WTC11 (cell line): ENCODE results near the gene ASXL3. TPM values are rescaled to one million over a fixed set of nuclear protein-coding genes. Genes with fewer than 3 reads are reported as not detected.

Experiments used
- ATAC-seq: fragments of 200-7000 bp; cut with Tn5 transposase; 2 replicates; pipeline ENCODE4 v1.10.0; 2021; ENCODE audit warnings: mild to moderate bottlenecking, moderate library complexity
- CTCF ChIA-PET: fragments of 300-600 bp; sonication (Branson Sonifier 250); formaldehyde crosslinking; loops from one replicate; lab custom pipeline; 2021; ENCODE audit warnings: antibody characterized with exemption; lab: Charles Lee
- POLR2A ChIA-PET: fragments of 350-600 bp; sonication (Branson Sonifier 250); formaldehyde crosslinking; loops from one replicate; lab custom pipeline; 2021; ENCODE audit warnings: antibody characterized with exemption; lab: Charles Lee
- DNase-seq: peaks from one replicate; pipeline ENCODE4 v3.0.0; 2021; ENCODE audit warnings: low spot score
- H3K27ac Mint-ChIP-seq: 2 replicates; pipeline ENCODE4 v1.8.0; 2021; ENCODE audit warnings: mixed read lengths
- H3K27me3 Mint-ChIP-seq: 2 replicates; pipeline ENCODE4 v1.8.0; 2021; ENCODE audit warnings: low read depth, mild to moderate bottlenecking, moderate library complexity, mixed read lengths
- H3K36me3 Mint-ChIP-seq: 2 replicates; pipeline ENCODE4 v1.8.0; 2021; ENCODE audit warnings: mixed read lengths
- H3K4me1 Mint-ChIP-seq: 2 replicates; pipeline ENCODE4 v1.8.0; 2022; ENCODE audit warnings: mixed read lengths
- H3K4me3 Mint-ChIP-seq: 2 replicates; pipeline ENCODE4 v1.8.0; 2021; ENCODE audit warnings: mild to moderate bottlenecking, moderate library complexity, mixed read lengths
- H3K9me3 Mint-ChIP-seq: 2 replicates; pipeline ENCODE4 v1.8.0; 2021; ENCODE audit warnings: mixed read lengths
- ELF4 ChIP-seq: sonication (generic); formaldehyde crosslinking; IDR thresholded peaks from 2 replicates; pipeline ENCODE4 v1.8.1; 2022; ENCODE audit warnings: low read depth, mild to moderate bottlenecking, moderate library complexity, missing genetic modification reagents
- EMX1 ChIP-seq: fragments of 250-450 bp; sonication (Bioruptor Pico); IDR thresholded peaks from 2 replicates; pipeline ENCODE4 v1.8.0; 2021; ENCODE audit warnings: mild to moderate bottlenecking
- FOXK1 ChIP-seq: sonication (generic); formaldehyde crosslinking; IDR thresholded peaks from 2 replicates; pipeline ENCODE4 v1.8.0; 2022; ENCODE audit warnings: mild to moderate bottlenecking, moderate library complexity, missing genetic modification reagents
- FOXP1 ChIP-seq: sonication (generic); formaldehyde crosslinking; IDR thresholded peaks from 2 replicates; pipeline ENCODE4 v1.8.0; 2022; ENCODE audit warnings: missing genetic modification reagents, mild to moderate bottlenecking, moderate library complexity, borderline replicate concordance
- IRF2 ChIP-seq: sonication (generic); formaldehyde crosslinking; IDR thresholded peaks from 2 replicates; pipeline ENCODE4 v1.8.0; 2022; ENCODE audit warnings: low read depth, missing genetic modification reagents, borderline replicate concordance
- MYBL2 ChIP-seq: sonication (generic); formaldehyde crosslinking; IDR thresholded peaks from 2 replicates; pipeline ENCODE4 v1.8.1; 2023; ENCODE audit warnings: mild to moderate bottlenecking, moderate library complexity, missing genetic modification reagents
- NFATC4 ChIP-seq: fragments of 250-450 bp; sonication (Bioruptor Pico); IDR thresholded peaks from 2 replicates; pipeline ENCODE4 v1.9.0; 2021; ENCODE audit warnings: mild to moderate bottlenecking
- NFE2L1 ChIP-seq: sonication (generic); formaldehyde crosslinking; IDR thresholded peaks from 2 replicates; pipeline ENCODE4 v1.8.1; 2023; ENCODE audit warnings: missing genetic modification reagents
- NFYB ChIP-seq: sonication (generic); formaldehyde crosslinking; conservative IDR thresholded peaks from 2 replicates; pipeline ENCODE4 v1.8.0; 2022; ENCODE audit warnings: low read depth, missing genetic modification reagents
- NR2C2 ChIP-seq: sonication (generic); formaldehyde crosslinking; IDR thresholded peaks from 2 replicates; pipeline ENCODE4 v1.8.0; 2022; ENCODE audit warnings: mild to moderate bottlenecking, missing genetic modification reagents
- OVOL2 ChIP-seq: fragments of 250-450 bp; sonication (Bioruptor Pico); IDR thresholded peaks from 2 replicates; pipeline ENCODE4 v1.9.0; 2021; ENCODE audit warnings: mild to moderate bottlenecking, borderline replicate concordance
- PRRX2 ChIP-seq: fragments of 250-450 bp; sonication (Bioruptor Pico); IDR thresholded peaks from 2 replicates; pipeline ENCODE4 v1.8.0; 2021; ENCODE audit warnings: mild to moderate bottlenecking
- SMAD4 ChIP-seq: sonication (generic); formaldehyde crosslinking; IDR thresholded peaks from 2 replicates; pipeline ENCODE4 v1.8.0; 2022; ENCODE audit warnings: mild to moderate bottlenecking, missing genetic modification reagents
- TEAD4 ChIP-seq: sonication (generic); formaldehyde crosslinking; IDR thresholded peaks from 2 replicates; pipeline ENCODE4 v1.8.0; 2022; ENCODE audit warnings: mild to moderate bottlenecking, missing genetic modification reagents
- ZNF263 ChIP-seq: sonication (generic); formaldehyde crosslinking; IDR thresholded peaks from 2 replicates; pipeline ENCODE4 v1.8.1; 2022; ENCODE audit warnings: low read depth, mild to moderate bottlenecking, moderate library complexity, missing genetic modification reagents
- ZNF416 ChIP-seq: fragments of 250-450 bp; sonication (Bioruptor Pico); IDR thresholded peaks from 2 replicates; pipeline ENCODE4 v1.9.0; 2021; ENCODE audit warnings: mild to moderate bottlenecking, inconsistent platforms
- total RNA-seq: library from RNA; stranded (reverse); gene quantifications from 3 replicates; pipeline ENCODE4 v1.2.3, GENCODE V29; 2021
- TF ChIP-seq, protein P1 (sequence below): sonication (generic); formaldehyde crosslinking; conservative IDR thresholded peaks from 2 replicates; pipeline ENCODE4 v1.8.1; 2023; ENCODE audit warnings: mild to moderate bottlenecking, low read depth, missing genetic modification reagents, moderate library complexity
- TF ChIP-seq, protein P2 (sequence below): sonication (generic); formaldehyde crosslinking; IDR thresholded peaks from 2 replicates; pipeline ENCODE4 v1.8.0; 2022; ENCODE audit warnings: mild to moderate bottlenecking, missing genetic modification reagents
- TF ChIP-seq, protein P3 (sequence below): sonication (generic); formaldehyde crosslinking; IDR thresholded peaks from 2 replicates; pipeline ENCODE4 v1.8.1; 2023; ENCODE audit warnings: mild to moderate bottlenecking, missing genetic modification reagents
- TF ChIP-seq, protein P4 (sequence below): sonication (generic); formaldehyde crosslinking; IDR thresholded peaks from 2 replicates; pipeline ENCODE4 v1.8.0; 2023; ENCODE audit warnings: mild to moderate bottlenecking, missing genetic modification reagents
- TF ChIP-seq, protein P5 (sequence below): sonication (generic); formaldehyde crosslinking; IDR thresholded peaks from 2 replicates; pipeline ENCODE4 v1.8.1; 2022; ENCODE audit warnings: low read depth, missing genetic modification reagents, borderline replicate concordance

ASXL3 gene
- total RNA-seq, 1 experiment from 2014 or later: 0.35 TPM

DNA sequence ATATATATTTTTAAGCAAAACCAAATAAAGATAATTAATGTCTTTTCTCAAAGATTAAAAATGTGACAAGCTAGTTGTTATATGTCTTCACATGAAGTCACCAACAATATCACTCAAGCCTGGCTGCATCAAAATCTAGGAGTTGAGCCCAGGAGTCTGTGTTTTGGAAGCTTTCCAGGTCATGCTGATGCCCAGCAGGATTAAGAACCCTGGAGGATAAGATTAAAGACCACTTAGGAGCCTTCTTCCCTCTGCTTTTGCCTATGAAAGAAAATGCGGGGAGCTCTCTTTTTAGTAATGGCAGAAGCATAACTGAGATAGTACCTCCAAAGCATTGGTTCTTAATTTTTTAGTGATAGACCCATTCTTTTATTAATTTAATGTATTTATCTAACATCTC, 157.4 kb downstream of the ASXL3 start (continued):
- TF ChIP-seq, protein P1, sequence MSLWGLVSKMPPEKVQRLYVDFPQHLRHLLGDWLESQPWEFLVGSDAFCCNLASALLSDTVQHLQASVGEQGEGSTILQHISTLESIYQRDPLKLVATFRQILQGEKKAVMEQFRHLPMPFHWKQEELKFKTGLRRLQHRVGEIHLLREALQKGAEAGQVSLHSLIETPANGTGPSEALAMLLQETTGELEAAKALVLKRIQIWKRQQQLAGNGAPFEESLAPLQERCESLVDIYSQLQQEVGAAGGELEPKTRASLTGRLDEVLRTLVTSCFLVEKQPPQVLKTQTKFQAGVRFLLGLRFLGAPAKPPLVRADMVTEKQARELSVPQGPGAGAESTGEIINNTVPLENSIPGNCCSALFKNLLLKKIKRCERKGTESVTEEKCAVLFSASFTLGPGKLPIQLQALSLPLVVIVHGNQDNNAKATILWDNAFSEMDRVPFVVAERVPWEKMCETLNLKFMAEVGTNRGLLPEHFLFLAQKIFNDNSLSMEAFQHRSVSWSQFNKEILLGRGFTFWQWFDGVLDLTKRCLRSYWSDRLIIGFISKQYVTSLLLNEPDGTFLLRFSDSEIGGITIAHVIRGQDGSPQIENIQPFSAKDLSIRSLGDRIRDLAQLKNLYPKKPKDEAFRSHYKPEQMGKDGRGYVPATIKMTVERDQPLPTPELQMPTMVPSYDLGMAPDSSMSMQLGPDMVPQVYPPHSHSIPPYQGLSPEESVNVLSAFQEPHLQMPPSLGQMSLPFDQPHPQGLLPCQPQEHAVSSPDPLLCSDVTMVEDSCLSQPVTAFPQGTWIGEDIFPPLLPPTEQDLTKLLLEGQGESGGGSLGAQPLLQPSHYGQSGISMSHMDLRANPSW: no peak
- TF ChIP-seq NFATC4 (CRISPR knock-in tag) (no peak), ZNF263 (CRISPR knock-in tag) (no peak), EMX1 (CRISPR knock-in tag) (no peak)
- TF ChIP-seq, protein P2, sequence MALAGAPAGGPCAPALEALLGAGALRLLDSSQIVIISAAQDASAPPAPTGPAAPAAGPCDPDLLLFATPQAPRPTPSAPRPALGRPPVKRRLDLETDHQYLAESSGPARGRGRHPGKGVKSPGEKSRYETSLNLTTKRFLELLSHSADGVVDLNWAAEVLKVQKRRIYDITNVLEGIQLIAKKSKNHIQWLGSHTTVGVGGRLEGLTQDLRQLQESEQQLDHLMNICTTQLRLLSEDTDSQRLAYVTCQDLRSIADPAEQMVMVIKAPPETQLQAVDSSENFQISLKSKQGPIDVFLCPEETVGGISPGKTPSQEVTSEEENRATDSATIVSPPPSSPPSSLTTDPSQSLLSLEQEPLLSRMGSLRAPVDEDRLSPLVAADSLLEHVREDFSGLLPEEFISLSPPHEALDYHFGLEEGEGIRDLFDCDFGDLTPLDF (CRISPR knock-in tag): no peak

DNA sequence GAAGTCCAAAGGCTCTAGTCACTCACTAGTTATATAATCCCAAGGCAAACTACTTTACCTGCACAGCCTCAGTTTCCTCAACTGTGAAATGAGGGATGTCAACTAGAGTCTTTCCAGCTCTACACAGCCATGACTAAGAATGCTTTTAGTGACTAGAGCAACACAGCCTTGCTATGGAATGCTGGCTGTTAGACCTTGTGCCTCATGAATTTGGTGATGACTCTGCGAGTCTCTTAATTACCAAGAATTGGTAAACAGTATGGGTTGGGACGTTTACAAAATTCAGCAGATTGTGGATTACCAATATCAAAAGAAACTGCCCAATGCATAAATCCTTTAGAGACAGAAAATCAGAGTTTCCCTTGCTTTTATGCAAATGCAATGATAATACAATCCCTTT, 163.7 kb downstream of the ASXL3 start:
- TF ChIP-seq NFYB (CRISPR knock-in tag): no peak
- TF ChIP-seq ELF4 (CRISPR knock-in tag): no peak
- no peak for TF ChIP-seq PRRX2
- TF ChIP-seq MYBL2: no peak
- TF ChIP-seq FOXK1 (CRISPR knock-in tag): no peak
- TF ChIP-seq NR2C2 (CRISPR knock-in tag): no peak
- TF ChIP-seq FOXP1 (CRISPR knock-in tag): no peak
- TF ChIP-seq IRF2: no peak
- no peak for TF ChIP-seq SMAD4 (CRISPR knock-in tag)
- TF ChIP-seq, protein P1: no peak
- TF ChIP-seq, protein P3, sequence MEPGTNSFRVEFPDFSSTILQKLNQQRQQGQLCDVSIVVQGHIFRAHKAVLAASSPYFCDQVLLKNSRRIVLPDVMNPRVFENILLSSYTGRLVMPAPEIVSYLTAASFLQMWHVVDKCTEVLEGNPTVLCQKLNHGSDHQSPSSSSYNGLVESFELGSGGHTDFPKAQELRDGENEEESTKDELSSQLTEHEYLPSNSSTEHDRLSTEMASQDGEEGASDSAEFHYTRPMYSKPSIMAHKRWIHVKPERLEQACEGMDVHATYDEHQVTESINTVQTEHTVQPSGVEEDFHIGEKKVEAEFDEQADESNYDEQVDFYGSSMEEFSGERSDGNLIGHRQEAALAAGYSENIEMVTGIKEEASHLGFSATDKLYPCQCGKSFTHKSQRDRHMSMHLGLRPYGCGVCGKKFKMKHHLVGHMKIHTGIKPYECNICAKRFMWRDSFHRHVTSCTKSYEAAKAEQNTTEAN: no peak
- no peak for TF ChIP-seq ZNF416 (CRISPR knock-in tag)
- TF ChIP-seq, protein P4, sequence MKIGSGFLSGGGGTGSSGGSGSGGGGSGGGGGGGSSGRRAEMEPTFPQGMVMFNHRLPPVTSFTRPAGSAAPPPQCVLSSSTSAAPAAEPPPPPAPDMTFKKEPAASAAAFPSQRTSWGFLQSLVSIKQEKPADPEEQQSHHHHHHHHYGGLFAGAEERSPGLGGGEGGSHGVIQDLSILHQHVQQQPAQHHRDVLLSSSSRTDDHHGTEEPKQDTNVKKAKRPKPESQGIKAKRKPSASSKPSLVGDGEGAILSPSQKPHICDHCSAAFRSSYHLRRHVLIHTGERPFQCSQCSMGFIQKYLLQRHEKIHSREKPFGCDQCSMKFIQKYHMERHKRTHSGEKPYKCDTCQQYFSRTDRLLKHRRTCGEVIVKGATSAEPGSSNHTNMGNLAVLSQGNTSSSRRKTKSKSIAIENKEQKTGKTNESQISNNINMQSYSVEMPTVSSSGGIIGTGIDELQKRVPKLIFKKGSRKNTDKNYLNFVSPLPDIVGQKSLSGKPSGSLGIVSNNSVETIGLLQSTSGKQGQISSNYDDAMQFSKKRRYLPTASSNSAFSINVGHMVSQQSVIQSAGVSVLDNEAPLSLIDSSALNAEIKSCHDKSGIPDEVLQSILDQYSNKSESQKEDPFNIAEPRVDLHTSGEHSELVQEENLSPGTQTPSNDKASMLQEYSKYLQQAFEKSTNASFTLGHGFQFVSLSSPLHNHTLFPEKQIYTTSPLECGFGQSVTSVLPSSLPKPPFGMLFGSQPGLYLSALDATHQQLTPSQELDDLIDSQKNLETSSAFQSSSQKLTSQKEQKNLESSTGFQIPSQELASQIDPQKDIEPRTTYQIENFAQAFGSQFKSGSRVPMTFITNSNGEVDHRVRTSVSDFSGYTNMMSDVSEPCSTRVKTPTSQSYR (CRISPR knock-in tag): no peak
- TF ChIP-seq NFE2L1 (CRISPR knock-in tag): no peak
- TF ChIP-seq TEAD4 (CRISPR knock-in tag): no peak
- TF ChIP-seq OVOL2 (CRISPR knock-in tag): no peak
- TF ChIP-seq, protein P5, sequence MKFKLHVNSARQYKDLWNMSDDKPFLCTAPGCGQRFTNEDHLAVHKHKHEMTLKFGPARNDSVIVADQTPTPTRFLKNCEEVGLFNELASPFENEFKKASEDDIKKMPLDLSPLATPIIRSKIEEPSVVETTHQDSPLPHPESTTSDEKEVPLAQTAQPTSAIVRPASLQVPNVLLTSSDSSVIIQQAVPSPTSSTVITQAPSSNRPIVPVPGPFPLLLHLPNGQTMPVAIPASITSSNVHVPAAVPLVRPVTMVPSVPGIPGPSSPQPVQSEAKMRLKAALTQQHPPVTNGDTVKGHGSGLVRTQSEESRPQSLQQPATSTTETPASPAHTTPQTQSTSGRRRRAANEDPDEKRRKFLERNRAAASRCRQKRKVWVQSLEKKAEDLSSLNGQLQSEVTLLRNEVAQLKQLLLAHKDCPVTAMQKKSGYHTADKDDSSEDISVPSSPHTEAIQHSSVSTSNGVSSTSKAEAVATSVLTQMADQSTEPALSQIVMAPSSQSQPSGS (CRISPR knock-in tag): no peak
- TF ChIP-seq, protein P2 (CRISPR knock-in tag): no peak
- no peaks in the 10 kb centered on the region for H3K36me3 Mint-ChIP-seq
- no peaks in the 10 kb centered on the region for H3K9me3 Mint-ChIP-seq
- H3K4me3 Mint-ChIP-seq: no peak overlapping the region
- DNase-seq (no peak), ATAC-seq (no peak)
- POLR2A ChIA-PET: no interaction called here
- CTCF ChIA-PET: no interaction called here
- no peak overlapping the region for H3K27ac Mint-ChIP-seq
- peaks cover 13% of the 10 kb centered on the region; the same call in 1 of the 2 replicates for H3K4me1 Mint-ChIP-seq
- no peaks in the 10 kb centered on the region; the same call in 1 of the 2 replicates for H3K27me3 Mint-ChIP-seq
